OCI-LY3 (cell line): ENCODE measurements around the gene RHOF.

Experiments
- H2AFZ ChIP-seq: fragments of 200-600, 300-600 bp; shearing (Covaris generic); 2 replicates; pipeline ENCODE4 v1.6.0; 2014; ENCODE audit warnings: antibody characterized with exemption, low read depth, low read length
- H3K27ac ChIP-seq: fragments of 200-600, 300-600 bp; sonication (generic); 2 replicates; pipeline ENCODE4 v1.5.1; 2014; ENCODE audit warnings: mild to moderate bottlenecking, low read length, moderate library complexity, mixed read lengths
- H3K27me3 ChIP-seq: fragments of 200-600, 300-600 bp; sonication (generic); 2 replicates; pipeline ENCODE4 v1.6.1; 2014; ENCODE audit warnings: low read depth, low read length, mixed read lengths
- H3K36me3 ChIP-seq: fragments of 200-600, 300-600 bp; sonication (generic); replicated peaks from 2 replicates; pipeline ENCODE3; 2014; ENCODE audit warnings: low read depth, low read length, mixed read lengths
- H3K4me1 ChIP-seq: fragments of 300-600, 200-600 bp; sonication (generic); 2 replicates; pipeline ENCODE4 v1.6.1; 2014; ENCODE audit warnings: low read length, mixed read lengths
- H3K4me2 ChIP-seq: fragments of 200-600, 300-600 bp; sonication (generic); 2 replicates; pipeline ENCODE4 v1.6.1; 2014; ENCODE audit warnings: low read length, mixed read lengths
- H3K4me3 ChIP-seq: fragments of 300-600, 200-600 bp; sonication (generic); 2 replicates; pipeline ENCODE4 v1.5.1; 2014; ENCODE audit warnings: antibody characterized with exemption, mild to moderate bottlenecking, low read length, moderate library complexity
- H3K79me2 ChIP-seq: fragments of 300-600, 200-600 bp; shearing (Covaris generic); 2 replicates; pipeline ENCODE4 v1.6.1; 2014; ENCODE audit warnings: mild to moderate bottlenecking, low read length, mixed read lengths
- H3K9ac ChIP-seq: fragments of 300-600, 200-600 bp; shearing (Covaris generic); 2 replicates; pipeline ENCODE4 v1.6.0; 2014; ENCODE audit warnings: mild to moderate bottlenecking, low read length, moderate library complexity
- H3K9me3 ChIP-seq: fragments of 200-600, 300-600 bp; shearing (Covaris generic); 2 replicates; pipeline ENCODE4 v1.6.1; 2014; ENCODE audit warnings: low read length, mixed read lengths; ENCODE audit not compliant: insufficient read depth
- H4K20me1 ChIP-seq: fragments of 200-600, 300-600 bp; sonication (generic); 2 replicates; pipeline ENCODE4 v1.6.1; 2016; ENCODE audit warnings: low read length, mixed read lengths; ENCODE audit not compliant: insufficient read depth
- CTCF ChIP-seq: fragments of 200-600, 300-600 bp; sonication (generic); IDR thresholded peaks from 2 replicates; pipeline ENCODE4 v1.5.1; 2014; ENCODE audit warnings: antibody characterized with exemption, low read length, low read depth
- EZH2phosphoT487 ChIP-seq: fragments of 200-600 bp; shearing (Covaris generic); IDR thresholded peaks from 2 replicates; pipeline ENCODE4 v1.6.1; 2018; ENCODE audit warnings: antibody characterized with exemption, mixed run types, low read depth

The RHOF gene

GRCh38 chr12:121788176-121788818, 5.2 kb downstream of the RHOF start:
- H2AFZ ChIP-seq = no peak overlapping the region
- H3K27me3 ChIP-seq = no peaks in the 10 kb centered on the region
- TF ChIP-seq CTCF (no peak), EZH2phosphoT487 (no peak)
- H3K36me3 ChIP-seq = peaks cover 66% of the 10 kb centered on the region
- peak overlapping the region; percentile 98 for H3K27ac ChIP-seq
- H3K4me1 ChIP-seq = peaks cover 76% of the 10 kb centered on the region
- peak overlapping the region; percentile 98 for H3K4me2 ChIP-seq
- no peaks in the 10 kb centered on the region for H4K20me1 ChIP-seq
- H3K9ac ChIP-seq = peak overlapping the region; percentile 95
- peak overlapping the region; percentile 76 for H3K4me3 ChIP-seq
- peaks cover 98% of the 10 kb centered on the region for H3K79me2 ChIP-seq
- H3K9me3 ChIP-seq = no peaks in the 10 kb centered on the region

DNA sequence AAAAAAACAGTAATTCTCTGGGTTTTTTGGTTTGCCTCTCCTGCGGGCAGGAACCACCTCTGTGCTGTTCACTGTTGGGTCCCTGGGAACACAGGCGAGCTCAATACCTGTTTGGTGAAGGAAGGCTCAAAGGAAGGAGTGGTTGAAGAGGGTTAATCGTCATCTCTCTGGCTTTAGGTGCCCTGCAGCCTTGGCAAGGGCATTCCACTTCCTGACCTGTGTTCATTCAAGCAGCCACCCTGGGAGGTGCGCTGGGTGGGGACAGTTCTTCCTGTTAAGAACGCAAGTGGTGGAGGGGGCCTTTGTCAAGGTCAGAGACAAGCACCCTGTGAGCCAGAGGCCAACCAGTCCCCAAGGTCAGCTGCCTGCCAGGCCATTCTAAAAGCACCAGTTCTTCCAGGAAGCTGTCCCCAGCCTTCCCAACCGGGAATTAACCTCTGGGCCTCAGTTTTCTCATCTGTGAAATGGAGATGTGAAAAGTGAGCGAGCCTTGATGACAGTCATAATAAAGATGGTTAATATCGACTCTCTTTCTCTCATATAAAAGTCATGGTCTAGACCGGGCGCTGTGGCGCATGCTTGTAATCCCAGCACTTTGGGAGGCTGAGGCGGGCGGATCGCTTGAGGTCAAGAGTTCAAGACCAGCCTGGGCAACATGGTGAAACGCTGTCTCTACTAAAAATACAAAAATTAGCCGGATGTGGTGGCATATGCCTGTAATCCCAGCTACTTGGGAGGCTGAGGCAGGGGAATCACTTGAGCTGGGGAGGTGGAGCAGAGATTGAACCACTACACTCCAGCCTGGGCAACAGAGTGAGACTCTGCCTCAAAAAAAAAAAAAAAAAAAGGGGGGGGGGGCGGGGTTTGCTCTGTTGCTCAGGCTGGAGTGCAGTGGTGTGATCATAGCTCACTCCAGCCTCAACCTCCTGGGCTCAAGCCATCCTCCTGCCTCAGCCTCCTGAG, 6.1 kb downstream of the RHOF start:
- Histone ChIP-seq H3K9ac (peak overlapping the region; percentile 95; the same call in 1 of the 2 replicates), H3K36me3 (peaks cover 60% of the 10 kb centered on the region), H3K27ac (peak overlapping the region; percentile 98), H3K27me3 (no peaks in the 10 kb centered on the region), H3K4me2 (peak overlapping the region; percentile 98), H3K79me2 (peaks cover 92% of the 10 kb centered on the region), H3K4me1 (peaks cover 85% of the 10 kb centered on the region), H3K9me3 (no peaks in the 10 kb centered on the region), H2AFZ (no peak overlapping the region), H3K4me3 (no peak overlapping the region), H4K20me1 (no peaks in the 10 kb centered on the region)
- TF ChIP-seq CTCF (no peak), EZH2phosphoT487 (no peak)

- peaks cover 91% of the 10 kb centered on the region for H3K4me1 ChIP-seq
- H3K9me3 ChIP-seq = no peaks in the 10 kb centered on the region
- peaks cover 51% of the 10 kb centered on the region for H3K36me3 ChIP-seq
- H2AFZ ChIP-seq = no peak overlapping the region
- no peaks in the 10 kb centered on the region for H3K27me3 ChIP-seq
- H3K9ac ChIP-seq = no peak overlapping the region
- H3K79me2 ChIP-seq = peaks cover 85% of the 10 kb centered on the region
- no peak for TF ChIP-seq EZH2phosphoT487
- TF ChIP-seq CTCF = no peak
- no peak overlapping the region for H3K4me2 ChIP-seq
- H3K4me3 ChIP-seq = no peak overlapping the region
- peak overlapping the region; percentile 98 for H3K27ac ChIP-seq
- no peaks in the 10 kb centered on the region for H4K20me1 ChIP-seq
These were observed 7.1 kb downstream of the RHOF start for GRCh38 chr12:121786440-121786825.

DNA sequence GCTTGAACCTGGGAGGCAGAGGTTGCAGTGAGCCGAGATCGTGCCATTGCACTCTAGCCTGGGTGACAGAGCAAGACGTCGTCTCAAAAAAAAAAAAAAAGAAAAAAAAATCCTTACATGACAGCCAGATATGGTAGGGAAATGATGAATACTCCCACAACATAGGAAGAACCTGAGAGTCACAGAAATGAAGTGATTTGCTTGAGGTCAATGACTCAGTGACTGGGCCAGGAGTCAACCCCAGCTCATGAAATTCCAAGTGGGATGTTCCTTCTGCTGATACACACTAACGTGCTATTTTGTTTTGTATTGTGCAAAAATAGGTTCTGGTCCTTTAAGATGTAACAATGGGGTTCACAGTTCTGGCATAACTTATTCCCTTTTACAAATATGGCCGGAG, 9.0 kb downstream of the RHOF start:
- H3K9ac ChIP-seq = peak overlapping the region; percentile 61
- TF ChIP-seq CTCF (no peak), EZH2phosphoT487 (no peak)
- peaks cover 85% of the 10 kb centered on the region for H3K79me2 ChIP-seq

More for the DNA sequence above, 9.0 kb downstream of the RHOF start:
- H3K27me3 ChIP-seq = no peaks in the 10 kb centered on the region
- H3K9me3 ChIP-seq = no peaks in the 10 kb centered on the region
- peaks cover 57% of the 10 kb centered on the region for H3K36me3 ChIP-seq
- H3K4me3 ChIP-seq = peak overlapping the region; percentile 8
- peaks cover 91% of the 10 kb centered on the region for H3K4me1 ChIP-seq
- no peak overlapping the region for H2AFZ ChIP-seq
- H3K27ac ChIP-seq = peak overlapping the region; percentile 100
- no peaks in the 10 kb centered on the region for H4K20me1 ChIP-seq
- peak overlapping the region; percentile 58 for H3K4me2 ChIP-seq
